Right lobe of liver (tissue), 4 donors: ENCODE data around the gene NCF2.
A peak's percentile ranks its signal among the peaks of the same experiment; 100 is the strongest.

Source experiments
- POLR2A ChIP-seq: fragments of 450-650 bp; IDR thresholded peaks from one replicate; pipeline ENCODE4 v1.6.1; 2017; ENCODE audit warnings: antibody characterized with exemption, mild to moderate bottlenecking
- TF ChIP-seq, protein P1 (sequence below), 4 donors: fragments of 200-600 bp in 3 of 4; fragments of 450-650 bp in 1 of 4; IDR thresholded peaks; one replicate each; pipeline versions ENCODE4 v1.5.1 to v1.8.0; 2016 to 2022; ENCODE audit warnings: antibody characterized with exemption in 4 of 4, mild to moderate bottlenecking in 2 of 4
- donor health status: DM: no; HTN: no; CAD: no.
- donor health status: DM: no; HTN: no; CAD: no.
- donor health status: DM: no; HTN: yes; CAD: no.

DNA sequence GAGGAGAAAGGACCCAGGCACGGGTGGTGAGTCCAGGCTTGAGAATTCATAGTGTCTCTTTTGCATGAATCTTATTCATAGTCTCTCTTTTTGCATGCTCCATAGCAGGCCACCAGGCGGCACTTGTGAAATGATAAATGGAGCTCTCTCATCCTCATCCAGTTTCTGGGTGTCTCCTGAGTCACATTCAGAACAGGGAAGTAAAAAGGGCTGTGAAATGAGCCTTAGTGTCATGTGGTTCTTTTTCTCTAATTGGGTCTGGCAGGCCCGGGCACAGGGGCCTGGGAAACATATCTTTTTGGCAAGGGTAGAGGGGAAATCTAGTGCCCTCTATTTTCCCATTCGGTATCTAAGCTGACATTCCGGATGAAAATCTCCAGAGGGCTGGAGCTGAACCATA, 19.1 kb upstream of the NCF2 start:
- TF ChIP-seq, protein P1, sequence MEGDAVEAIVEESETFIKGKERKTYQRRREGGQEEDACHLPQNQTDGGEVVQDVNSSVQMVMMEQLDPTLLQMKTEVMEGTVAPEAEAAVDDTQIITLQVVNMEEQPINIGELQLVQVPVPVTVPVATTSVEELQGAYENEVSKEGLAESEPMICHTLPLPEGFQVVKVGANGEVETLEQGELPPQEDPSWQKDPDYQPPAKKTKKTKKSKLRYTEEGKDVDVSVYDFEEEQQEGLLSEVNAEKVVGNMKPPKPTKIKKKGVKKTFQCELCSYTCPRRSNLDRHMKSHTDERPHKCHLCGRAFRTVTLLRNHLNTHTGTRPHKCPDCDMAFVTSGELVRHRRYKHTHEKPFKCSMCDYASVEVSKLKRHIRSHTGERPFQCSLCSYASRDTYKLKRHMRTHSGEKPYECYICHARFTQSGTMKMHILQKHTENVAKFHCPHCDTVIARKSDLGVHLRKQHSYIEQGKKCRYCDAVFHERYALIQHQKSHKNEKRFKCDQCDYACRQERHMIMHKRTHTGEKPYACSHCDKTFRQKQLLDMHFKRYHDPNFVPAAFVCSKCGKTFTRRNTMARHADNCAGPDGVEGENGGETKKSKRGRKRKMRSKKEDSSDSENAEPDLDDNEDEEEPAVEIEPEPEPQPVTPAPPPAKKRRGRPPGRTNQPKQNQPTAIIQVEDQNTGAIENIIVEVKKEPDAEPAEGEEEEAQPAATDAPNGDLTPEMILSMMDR (IDR thresholded peaks at IDR 0.05): peak; percentile 26 to 41 (median 33)
- no peak for TF ChIP-seq POLR2A
